ENCODE data around the gene ARHGEF17.

ARHGEF17 gene

DNA sequence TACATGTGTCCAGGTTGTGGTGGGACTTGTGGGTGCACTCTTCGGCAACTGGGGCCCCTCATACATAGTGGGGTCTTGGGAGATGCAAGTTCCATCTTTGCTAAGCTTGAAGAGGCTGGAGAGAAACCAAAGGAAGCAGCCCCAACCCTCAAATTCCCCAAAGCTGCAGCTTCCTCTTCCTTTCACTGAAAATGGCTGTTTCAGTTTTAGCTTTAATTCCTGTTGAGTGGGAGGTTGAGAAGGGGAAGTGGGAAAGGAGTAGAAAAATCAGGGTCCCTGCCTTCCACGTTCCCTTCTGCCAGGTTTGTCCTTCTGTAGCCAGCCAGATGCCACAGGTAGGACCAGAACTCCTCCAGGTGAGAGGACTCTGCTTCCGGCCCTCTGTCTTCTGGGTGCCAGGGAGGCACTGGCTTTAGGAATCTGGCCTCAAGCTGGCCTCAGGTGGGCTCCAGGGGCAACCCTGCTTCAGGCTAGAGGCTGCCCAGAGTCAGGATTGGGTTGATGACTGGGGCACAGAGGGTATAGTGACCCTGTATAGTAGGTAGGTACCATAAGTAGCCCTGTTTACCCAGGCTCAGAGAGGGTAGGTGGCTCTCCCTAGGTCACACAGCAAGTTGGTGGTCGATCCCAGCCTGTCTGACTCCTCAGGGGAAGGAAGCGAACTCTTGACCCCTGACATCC, 19.7 kb upstream of the ARHGEF17 start:
- no peak for DNase-seq (ENCODE audit: low spot score)
- peak overlapping the region; percentile 75 to 79 for H3K27ac ChIP-seq
- H3K4me3 ChIP-seq: no peak overlapping the region
- TF ChIP-seq, protein P1, sequence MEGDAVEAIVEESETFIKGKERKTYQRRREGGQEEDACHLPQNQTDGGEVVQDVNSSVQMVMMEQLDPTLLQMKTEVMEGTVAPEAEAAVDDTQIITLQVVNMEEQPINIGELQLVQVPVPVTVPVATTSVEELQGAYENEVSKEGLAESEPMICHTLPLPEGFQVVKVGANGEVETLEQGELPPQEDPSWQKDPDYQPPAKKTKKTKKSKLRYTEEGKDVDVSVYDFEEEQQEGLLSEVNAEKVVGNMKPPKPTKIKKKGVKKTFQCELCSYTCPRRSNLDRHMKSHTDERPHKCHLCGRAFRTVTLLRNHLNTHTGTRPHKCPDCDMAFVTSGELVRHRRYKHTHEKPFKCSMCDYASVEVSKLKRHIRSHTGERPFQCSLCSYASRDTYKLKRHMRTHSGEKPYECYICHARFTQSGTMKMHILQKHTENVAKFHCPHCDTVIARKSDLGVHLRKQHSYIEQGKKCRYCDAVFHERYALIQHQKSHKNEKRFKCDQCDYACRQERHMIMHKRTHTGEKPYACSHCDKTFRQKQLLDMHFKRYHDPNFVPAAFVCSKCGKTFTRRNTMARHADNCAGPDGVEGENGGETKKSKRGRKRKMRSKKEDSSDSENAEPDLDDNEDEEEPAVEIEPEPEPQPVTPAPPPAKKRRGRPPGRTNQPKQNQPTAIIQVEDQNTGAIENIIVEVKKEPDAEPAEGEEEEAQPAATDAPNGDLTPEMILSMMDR (IDR thresholded peaks at IDR 0.05): no peak

DNA sequence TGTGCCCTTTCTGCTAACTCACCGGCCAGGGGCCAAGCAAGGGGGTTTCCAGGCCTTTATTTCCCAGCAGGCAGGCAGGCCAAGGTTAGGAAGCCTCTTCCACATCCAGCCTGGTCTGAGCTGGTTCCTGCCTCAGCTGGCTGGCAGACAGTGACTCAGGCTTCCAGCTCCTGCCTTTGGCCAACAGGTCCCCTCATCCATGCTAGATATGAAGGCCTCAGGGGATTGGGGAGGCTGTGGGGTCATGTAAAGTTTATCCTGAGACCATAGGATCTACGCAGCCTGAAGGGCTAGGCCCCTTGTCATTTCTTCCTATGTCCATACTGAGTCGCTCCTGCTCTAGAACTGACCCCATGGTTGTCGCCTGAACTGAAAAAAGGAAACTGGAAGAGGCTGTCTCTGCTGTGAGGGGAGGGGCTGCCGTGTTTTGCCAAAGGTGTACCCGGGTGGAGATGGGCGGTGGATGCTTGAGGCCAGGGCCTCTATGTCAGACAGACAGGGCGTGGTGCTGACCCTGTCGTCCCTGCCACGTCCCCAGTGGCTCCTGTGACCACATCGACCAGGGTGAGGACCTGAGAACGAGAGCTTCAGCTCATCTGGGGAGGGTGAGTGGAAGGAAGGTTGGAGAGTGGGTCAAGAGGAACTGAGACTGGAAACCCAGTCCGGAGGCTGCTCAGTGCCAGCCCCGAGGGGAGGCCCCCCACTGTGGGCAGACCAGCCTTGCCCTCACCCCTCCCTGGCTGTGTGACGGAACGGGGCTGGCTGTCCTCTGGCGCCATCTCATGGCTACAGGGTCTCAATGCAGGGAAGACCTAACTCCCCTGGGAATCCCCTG, 19.0 kb upstream of the ARHGEF17 start:
- TF ChIP-seq, protein P1 (IDR thresholded peaks at IDR 0.05): peak; percentile 90
- DNase-seq (ENCODE audit: low spot score): peak; percentile 88
- Histone ChIP-seq H3K4me3 (peak overlapping the region; percentile 47), H3K27ac (peak overlapping the region; percentile 75 to 79)

DNA sequence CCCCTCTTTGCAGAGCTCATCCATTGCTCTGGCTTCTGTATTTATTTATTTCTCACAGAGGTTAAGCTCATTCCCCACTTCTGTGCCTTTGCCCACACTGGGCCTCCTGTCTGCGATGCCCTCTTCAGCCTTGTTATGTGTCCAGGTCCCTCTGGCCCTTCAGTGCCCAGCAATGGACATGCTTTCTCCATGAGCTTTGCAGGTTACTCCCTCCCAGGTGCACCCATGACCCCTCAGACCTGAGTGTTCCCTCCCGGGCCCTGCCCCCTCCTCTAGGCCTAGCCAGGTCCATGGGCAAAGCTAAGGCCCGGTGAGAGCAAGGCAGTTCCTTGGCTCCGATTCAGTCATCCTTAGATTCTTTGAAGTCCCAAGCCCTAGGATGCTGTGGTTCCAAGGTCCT, 17.5 kb upstream of the ARHGEF17 start:
- Histone ChIP-seq H3K4me3 (no peak overlapping the region), H3K27ac (no peak overlapping the region)
- no peak for DNase-seq (ENCODE audit: low spot score)
- TF ChIP-seq, protein P1 (IDR thresholded peaks at IDR 0.05): no peak

DNA sequence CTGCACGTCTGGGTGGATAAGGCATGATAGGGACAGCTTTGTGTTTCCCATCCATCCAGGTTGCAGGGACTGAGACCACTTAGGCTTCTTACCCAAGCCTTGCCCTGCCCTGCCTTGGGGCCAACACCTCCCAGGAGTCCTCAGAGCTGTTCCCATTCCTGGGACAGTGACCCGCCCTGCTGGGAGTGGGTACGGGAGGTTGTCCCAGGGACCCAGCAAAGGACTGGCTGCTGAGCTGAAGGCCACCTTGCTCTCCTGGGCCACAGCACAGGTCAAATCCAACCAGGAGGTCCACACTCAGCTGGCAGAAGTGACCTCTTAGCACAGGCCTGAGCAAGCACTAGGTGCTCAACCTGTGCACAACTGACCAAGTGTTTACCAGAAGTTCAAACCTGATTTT, 16.9 kb upstream of the ARHGEF17 start:
- Histone ChIP-seq H3K4me3 (no peak overlapping the region), H3K27ac (no peak overlapping the region)
- TF ChIP-seq, protein P1 (IDR thresholded peaks at IDR 0.05): no peak
- DNase-seq (ENCODE audit: low spot score): no peak

DNA sequence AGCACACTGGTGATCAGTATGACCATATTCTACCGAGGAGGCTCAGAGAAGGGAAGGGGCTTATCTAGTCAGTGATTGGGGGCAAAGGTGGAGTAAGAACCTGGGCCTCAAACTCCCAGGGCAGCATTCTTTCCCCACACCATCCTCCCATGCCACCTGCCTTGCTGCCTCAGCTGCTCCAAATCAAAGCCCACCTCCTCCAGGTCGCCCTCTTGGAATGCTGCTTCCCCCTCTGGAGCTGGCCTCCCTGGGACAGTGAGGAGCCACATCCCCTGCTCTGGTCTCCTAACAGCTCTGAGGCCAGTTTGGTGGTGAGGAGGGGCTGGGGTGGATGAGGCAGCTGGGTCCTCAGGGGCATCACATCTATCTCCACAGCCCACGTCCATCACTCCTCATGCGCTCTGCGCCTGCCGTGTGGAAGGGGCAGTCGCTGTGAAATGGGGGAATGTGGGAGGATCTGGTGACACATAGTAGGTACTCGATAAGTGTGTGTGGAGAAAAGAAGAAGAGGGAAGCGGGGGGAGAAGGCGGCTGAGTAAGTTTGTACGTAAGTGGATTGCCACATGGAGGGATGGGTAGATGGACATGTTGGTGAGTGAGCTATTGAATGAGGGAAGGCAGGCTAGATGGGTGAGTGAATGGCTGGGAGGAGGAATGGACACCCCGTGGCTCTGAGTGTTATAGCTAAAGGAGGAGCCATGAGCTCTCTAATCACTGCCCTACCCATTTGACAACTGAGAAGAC, 16.1 kb upstream of the ARHGEF17 start:
- DNase-seq (ENCODE audit: low spot score): no peak
- H3K27ac ChIP-seq: no peak overlapping the region

DNA sequence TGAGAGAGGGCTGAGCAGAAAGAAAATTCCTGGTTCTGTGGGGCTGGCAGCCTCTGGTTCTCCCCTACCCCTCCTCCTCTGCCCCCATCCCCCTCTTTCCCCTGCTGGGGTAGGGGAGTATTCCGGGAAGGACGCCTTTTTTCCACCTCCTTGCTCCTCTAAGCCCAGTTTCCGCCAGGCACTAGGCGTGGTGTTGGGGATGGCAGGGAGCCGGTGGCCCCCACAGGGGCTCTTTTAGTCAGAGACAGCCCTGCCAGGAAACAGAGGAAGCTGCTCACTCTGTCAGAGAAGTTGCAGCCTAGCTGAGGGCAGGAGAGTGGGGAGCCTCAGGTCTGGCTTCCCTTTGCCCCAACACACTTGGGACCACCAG, 15.6 kb upstream of the ARHGEF17 start:
- DNase-seq (ENCODE audit: low spot score): no peak
- TF ChIP-seq, protein P1 (IDR thresholded peaks at IDR 0.05): no peak
- no peak overlapping the region for H3K4me3 ChIP-seq
- no peak overlapping the region for H3K27ac ChIP-seq

More for the DNA sequence above, 16.1 kb upstream of the ARHGEF17 start:
- no peak overlapping the region for H3K4me3 ChIP-seq
- TF ChIP-seq, protein P1 (IDR thresholded peaks at IDR 0.05): no peak

Data from coronary artery (tissue), 2 donors.